ENCODE results near the gene GRK3. TPM values are rescaled to one million over a fixed set of nuclear protein-coding genes. Genes with fewer than 3 reads are reported as not detected.

GRK3 gene
- total RNA-seq, 2 donors from 2014 or later = 19.4 to 21.0 TPM

DNA sequence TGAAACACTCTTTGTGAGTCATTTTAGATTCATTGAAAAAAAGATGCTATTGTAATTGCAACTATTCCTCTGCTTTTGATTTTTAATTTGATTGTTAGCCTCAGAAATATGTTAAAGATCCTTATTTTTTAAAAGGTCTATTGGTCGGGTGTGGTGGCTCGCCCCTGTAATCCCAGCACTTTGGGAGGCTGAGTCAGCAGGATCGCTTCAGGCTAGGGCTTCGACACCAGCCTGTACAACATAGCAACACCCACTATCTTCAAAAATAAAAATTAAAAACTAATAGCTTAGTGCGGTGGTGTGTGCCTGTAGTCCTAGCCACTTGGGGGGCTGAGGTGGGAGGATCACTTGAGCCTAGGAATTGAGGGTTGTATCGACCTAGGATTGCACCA, 105.6 kb downstream of the GRK3 start:
- no peaks in the 10 kb centered on the region for H3K9me3 Mint-ChIP-seq

DNA sequence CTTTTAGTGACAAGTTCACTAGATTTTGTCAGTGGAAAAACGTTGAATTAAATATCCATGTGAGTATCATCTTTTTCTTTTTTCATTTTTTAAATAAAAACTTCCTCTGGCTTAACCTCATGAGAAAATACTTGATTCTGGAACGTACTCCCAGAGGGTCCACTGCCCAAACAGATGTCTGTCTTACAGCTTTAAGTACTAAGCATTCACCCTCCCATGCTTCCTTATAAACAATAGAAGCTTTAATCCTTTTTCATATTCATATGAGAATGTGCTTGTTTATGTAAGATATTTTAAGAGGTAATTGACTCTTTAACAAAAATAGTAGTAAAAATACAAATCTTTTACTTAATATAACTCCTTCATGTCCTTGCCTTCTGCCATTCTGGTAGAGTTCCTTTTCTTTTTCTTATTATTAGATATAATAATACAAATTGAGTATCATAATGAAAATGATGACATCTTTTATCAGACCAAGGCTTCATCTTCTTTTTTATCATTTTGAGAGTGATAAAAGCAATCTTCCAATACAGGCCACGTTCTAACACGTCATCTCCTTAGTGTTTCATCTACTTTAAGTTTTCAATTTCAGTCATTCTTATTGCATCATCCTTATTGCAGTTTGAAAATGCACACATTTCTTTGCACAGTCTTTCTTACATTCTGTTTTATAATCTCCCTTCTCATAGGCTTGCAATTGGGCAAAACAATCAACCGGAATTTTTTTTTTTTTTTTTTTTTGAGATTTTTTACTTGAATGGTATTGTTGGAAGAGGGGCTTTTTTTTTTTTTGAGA, 108.0 kb downstream of the GRK3 start:
- no peaks in the 10 kb centered on the region for H3K4me1 ChIP-seq (ENCODE audit: control insufficient read depth, insufficient read depth, low read length)
- H3K9me3 ChIP-seq (ENCODE audit: control insufficient read depth, low read length) = no peaks in the 10 kb centered on the region
- H3K27ac ChIP-seq (ENCODE audit: low read depth, low read length) = no peak overlapping the region
- H3K9ac ChIP-seq (ENCODE audit: extremely low read depth, low read length, poor library complexity, severe bottlenecking) = no peak overlapping the region
- 96 to 100% methylated on average over 2 to 3 of the region's 5 CpGs for WGBS, 2 experiments (ENCODE audit: insufficient coverage in 1 of 2, insufficient read length in 1 of 2)
- peak overlapping the region; percentile 15 for H3K27ac Mint-ChIP-seq
- no peaks in the 10 kb centered on the region for H3K36me3 ChIP-seq (ENCODE audit: control insufficient read depth, insufficient read depth, low read length)
- no peaks in the 10 kb centered on the region for H3K9me3 Mint-ChIP-seq
- TF ChIP-seq, protein P1, sequence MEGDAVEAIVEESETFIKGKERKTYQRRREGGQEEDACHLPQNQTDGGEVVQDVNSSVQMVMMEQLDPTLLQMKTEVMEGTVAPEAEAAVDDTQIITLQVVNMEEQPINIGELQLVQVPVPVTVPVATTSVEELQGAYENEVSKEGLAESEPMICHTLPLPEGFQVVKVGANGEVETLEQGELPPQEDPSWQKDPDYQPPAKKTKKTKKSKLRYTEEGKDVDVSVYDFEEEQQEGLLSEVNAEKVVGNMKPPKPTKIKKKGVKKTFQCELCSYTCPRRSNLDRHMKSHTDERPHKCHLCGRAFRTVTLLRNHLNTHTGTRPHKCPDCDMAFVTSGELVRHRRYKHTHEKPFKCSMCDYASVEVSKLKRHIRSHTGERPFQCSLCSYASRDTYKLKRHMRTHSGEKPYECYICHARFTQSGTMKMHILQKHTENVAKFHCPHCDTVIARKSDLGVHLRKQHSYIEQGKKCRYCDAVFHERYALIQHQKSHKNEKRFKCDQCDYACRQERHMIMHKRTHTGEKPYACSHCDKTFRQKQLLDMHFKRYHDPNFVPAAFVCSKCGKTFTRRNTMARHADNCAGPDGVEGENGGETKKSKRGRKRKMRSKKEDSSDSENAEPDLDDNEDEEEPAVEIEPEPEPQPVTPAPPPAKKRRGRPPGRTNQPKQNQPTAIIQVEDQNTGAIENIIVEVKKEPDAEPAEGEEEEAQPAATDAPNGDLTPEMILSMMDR (conservative IDR thresholded peaks at IDR 0.05) = no peak
- no peak overlapping the region for H3K4me3 Mint-ChIP-seq
- DNase-seq = no peak
- peaks cover 3% of the 10 kb centered on the region for H3K4me1 Mint-ChIP-seq
- H3K27me3 Mint-ChIP-seq (ENCODE audit: insufficient read depth) = no peaks in the 10 kb centered on the region
- no peaks in the 10 kb centered on the region for H3K27me3 ChIP-seq (ENCODE audit: control insufficient read depth, insufficient read depth, low read length, poor library complexity, severe bottlenecking)
- H3K36me3 Mint-ChIP-seq (ENCODE audit: low read depth) = peaks cover 4% of the 10 kb centered on the region
- no peak overlapping the region for H3K4me3 ChIP-seq (ENCODE audit: low read length)

More for the DNA sequence above, 105.6 kb downstream of the GRK3 start:
- Histone ChIP-seq H3K4me3 (ENCODE audit: low read length) (no peak overlapping the region), H3K4me1 (ENCODE audit: control insufficient read depth, insufficient read depth, low read length) (no peaks in the 10 kb centered on the region), H3K9me3 (ENCODE audit: control insufficient read depth, low read length) (no peaks in the 10 kb centered on the region), H3K27me3 (ENCODE audit: control insufficient read depth, insufficient read depth, low read length, poor library complexity, severe bottlenecking) (no peaks in the 10 kb centered on the region), H3K36me3 (ENCODE audit: control insufficient read depth, insufficient read depth, low read length) (no peaks in the 10 kb centered on the region), H3K9ac (ENCODE audit: extremely low read depth, low read length, poor library complexity, severe bottlenecking) (no peak overlapping the region), H3K27ac (ENCODE audit: low read depth, low read length) (no peak overlapping the region)
- Mint-ChIP-seq H3K36me3 (ENCODE audit: low read depth) (peaks cover 2% of the 10 kb centered on the region), H3K4me3 (no peak overlapping the region), H3K4me1 (peaks cover 8% of the 10 kb centered on the region), H3K27ac (no peak overlapping the region), H3K27me3 (ENCODE audit: insufficient read depth) (no peaks in the 10 kb centered on the region)
- TF ChIP-seq, protein P1 (conservative IDR thresholded peaks at IDR 0.05) = no peak
- no peak for DNase-seq
- 96 to 100% methylated on average over 1 to 6 of the region's 6 CpGs for WGBS, 2 experiments (ENCODE audit: insufficient coverage in 1 of 2, insufficient read length in 1 of 2)

DNA sequence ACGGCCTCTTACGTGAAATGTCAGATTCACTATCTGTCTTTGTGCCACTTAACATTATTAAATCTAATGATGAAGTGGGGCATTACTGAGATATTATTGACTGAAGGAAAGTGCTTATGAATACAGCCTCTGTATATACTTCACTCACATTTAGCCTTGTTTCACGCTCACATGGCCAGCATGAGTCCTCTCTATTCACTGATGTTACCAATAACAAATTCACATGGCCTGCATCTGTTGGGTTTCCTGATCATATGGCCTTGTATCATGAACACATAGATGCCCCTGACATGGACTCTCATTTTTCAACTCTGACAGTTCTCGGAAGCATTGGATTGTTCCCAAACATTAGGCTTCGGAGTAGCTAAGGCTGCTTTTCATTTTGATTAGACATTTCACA, 109.2 kb downstream of the GRK3 start:
- no peaks in the 10 kb centered on the region for H3K27me3 ChIP-seq (ENCODE audit: control insufficient read depth, insufficient read depth, low read length, poor library complexity, severe bottlenecking)
- H3K27ac Mint-ChIP-seq = no peak overlapping the region
- no peaks in the 10 kb centered on the region for H3K9me3 Mint-ChIP-seq
- no peaks in the 10 kb centered on the region for H3K9me3 ChIP-seq (ENCODE audit: control insufficient read depth, low read length)
- no peak overlapping the region for H3K4me3 ChIP-seq (ENCODE audit: low read length)
- no peak for DNase-seq
- no peaks in the 10 kb centered on the region for H3K27me3 Mint-ChIP-seq (ENCODE audit: insufficient read depth)
- H3K9ac ChIP-seq (ENCODE audit: extremely low read depth, low read length, poor library complexity, severe bottlenecking) = no peak overlapping the region
- no peaks in the 10 kb centered on the region for H3K36me3 ChIP-seq (ENCODE audit: control insufficient read depth, insufficient read depth, low read length)
- WGBS, 2 experiments (ENCODE audit: insufficient coverage in 1 of 2, insufficient read length in 1 of 2) = 94 to 100% methylated on average over 3 to 5 of the region's 5 CpGs
- no peak overlapping the region for H3K4me3 Mint-ChIP-seq
- no peaks in the 10 kb centered on the region for H3K4me1 Mint-ChIP-seq
- peaks cover 4% of the 10 kb centered on the region for H3K36me3 Mint-ChIP-seq (ENCODE audit: low read depth)
- H3K27ac ChIP-seq (ENCODE audit: low read depth, low read length) = no peak overlapping the region
- TF ChIP-seq, protein P1 (conservative IDR thresholded peaks at IDR 0.05) = no peak
- no peaks in the 10 kb centered on the region for H3K4me1 ChIP-seq (ENCODE audit: control insufficient read depth, insufficient read depth, low read length)

All from endodermal cell (in vitro differentiated cells).